GM12878 (cell line): ENCODE data around the gene UBE3D. TPM values are rescaled to one million over a fixed set of nuclear protein-coding genes. Genes with fewer than 3 reads are reported as not detected.

ENCODE experiments used
- ASH2L ChIP-seq: fragments of 300-600, 200-600 bp; sonication (generic); IDR thresholded peaks from 2 replicates; pipeline ENCODE4 v1.6.1; 2017; ENCODE audit warnings: low read depth, mild to moderate bottlenecking, borderline replicate concordance
- IKZF2 ChIP-seq, 2 experiments: fragments of 450-650 bp; IDR thresholded peaks; 2 replicates each; pipeline ENCODE4 v1.6.1; 2017; ENCODE audit warnings: mild to moderate bottlenecking in 2 of 2, moderate library complexity in 2 of 2
- JUND ChIP-seq: IDR thresholded peaks from 2 replicates; pipeline ENCODE4 v1.6.1; 2012; ENCODE audit warnings: low read depth, mild to moderate bottlenecking, low read length, improper control_type of control experiment, moderate library complexity
- KDM1A ChIP-seq: fragments of 200-600 bp; sonication (generic); IDR thresholded peaks from 2 replicates; pipeline ENCODE4 v1.6.1; 2016; ENCODE audit warnings: borderline replicate concordance
- NFYB ChIP-seq: IDR thresholded peaks from 2 replicates; pipeline ENCODE4 v1.6.1; 2011; ENCODE audit warnings: low read depth, mild to moderate bottlenecking, low read length, improper control_type of control experiment, moderate library complexity; ENCODE audit not compliant: insufficient read depth
- NR2C2 ChIP-seq: IDR thresholded peaks from 2 replicates; pipeline ENCODE4 v1.6.1; 2011; ENCODE audit warnings: borderline replicate concordance, low read depth; ENCODE audit not compliant: control insufficient read depth, insufficient read length
- NR2F1 ChIP-seq: fragments of 450-650 bp; conservative IDR thresholded peaks from 2 replicates; pipeline ENCODE4 v1.6.1; 2017; ENCODE audit warnings: mild to moderate bottlenecking
- NRF1 ChIP-seq: conservative IDR thresholded peaks from 2 replicates; pipeline ENCODE4 v1.6.1; 2011; ENCODE audit warnings: mild to moderate bottlenecking, low read depth, low read length, improper control_type of control experiment
- PAX5 ChIP-seq: IDR thresholded peaks from 2 replicates; pipeline ENCODE4 v1.6.1; 2011; ENCODE audit warnings: low read depth, low read length, borderline replicate concordance
- SMAD5 ChIP-seq: IDR thresholded peaks from 2 replicates; pipeline ENCODE4 v1.6.1; 2016; ENCODE audit warnings: antibody characterized with exemption, low read depth
- SREBF2 ChIP-seq: IDR thresholded peaks from 2 replicates; pipeline ENCODE4 v1.6.1; 2012; ENCODE audit warnings: mild to moderate bottlenecking, low read length
- WRNIP1 ChIP-seq: IDR thresholded peaks from 2 replicates; pipeline ENCODE4 v1.6.1; 2011; ENCODE audit warnings: low read depth, low read length, improper control_type of control experiment, borderline replicate concordance
- YY1 ChIP-seq: IDR thresholded peaks from 2 replicates; pipeline ENCODE4 v1.6.1; 2011; ENCODE audit warnings: low read depth, mild to moderate bottlenecking, low read length
- ZBED1 ChIP-seq: IDR thresholded peaks from 2 replicates; pipeline ENCODE4 v1.6.1; 2016; ENCODE audit warnings: borderline replicate concordance
- ZNF217 ChIP-seq: fragments of 450-650 bp; IDR thresholded peaks from 2 replicates; pipeline ENCODE4 v1.6.1; 2017; ENCODE audit warnings: antibody characterized with exemption, mild to moderate bottlenecking
- ZNF274 ChIP-seq: IDR thresholded peaks from one replicate; pipeline ENCODE4 v1.8.0; 2011; ENCODE audit not compliant: insufficient read length, insufficient read depth
- polyA plus RNA-seq, 11 experiments: library from polyadenylated mRNA; depleted of rRNA in 4 of 11; unstranded in 6 of 11; stranded (reverse) in 5 of 11; fragments of >200 nt; fragmentation: Nextera tagmentation in 4 of 11; fragmentation: Illumina TruSeq in 1 of 11; extraction: Ambion mirVana in 4 of 11; extraction: Trizol in 1 of 11; gene quantifications; 1 replicate in 1 of 11; 2 replicates in 10 of 11; pipeline versions ENCODE4 v1.2.1 to v1.2.3, GENCODE V29; 2011 to 2016; ENCODE audit warnings: inconsistent platforms in 2 of 11, missing spikeins in 2 of 11, low read depth in 1 of 11
- total RNA-seq, 4 experiments: library from RNA; depleted of rRNA in 3 of 4; stranded (reverse); fragments of >200 nt in 3 of 4; fragmentation: Illumina TruSeq in 1 of 4; extraction: Trizol in 1 of 4; gene quantifications; 2 replicates each; pipeline versions ENCODE4 v1.2.1 to v1.2.3, GENCODE V29; 2013 to 2021
- TF ChIP-seq, protein P1 (sequence below): fragments of 450-650 bp; IDR thresholded peaks from 2 replicates; pipeline ENCODE4 v1.6.1; 2018; ENCODE audit warnings: borderline replicate concordance, mild to moderate bottlenecking; ENCODE audit not compliant: partially characterized antibody
- TF ChIP-seq, protein P2 (sequence below): IDR thresholded peaks from 2 replicates; pipeline ENCODE4 v1.6.1; 2011; ENCODE audit warnings: borderline replicate concordance, low read depth, mild to moderate bottlenecking, moderate library complexity, mixed read lengths, low read length; ENCODE audit not compliant: insufficient read depth; ENCODE audit errors: extremely low read length
- TF ChIP-seq, protein P3 (sequence below): IDR thresholded peaks from 2 replicates; pipeline ENCODE4 v1.6.1; 2011; ENCODE audit warnings: low read depth, low read length, improper control_type of control experiment, borderline replicate concordance
- TF ChIP-seq, protein P4 (sequence below): fragments of 450-650 bp; IDR thresholded peaks from 2 replicates; pipeline ENCODE4 v1.6.1; 2017; ENCODE audit warnings: mild to moderate bottlenecking, moderate library complexity
- TF ChIP-seq, protein P5 (sequence below): fragments of 450-650 bp; IDR thresholded peaks from 2 replicates; pipeline ENCODE4 v1.6.1; 2016; ENCODE audit warnings: mild to moderate bottlenecking

UBE3D gene
- total and polyA plus RNA-seq, 10 of the 15 experiments (the other 5 are each of a cell fraction or from before 2014, with no cell fraction given): 4.3 to 9.0 (median 7.5) TPM

DNA sequence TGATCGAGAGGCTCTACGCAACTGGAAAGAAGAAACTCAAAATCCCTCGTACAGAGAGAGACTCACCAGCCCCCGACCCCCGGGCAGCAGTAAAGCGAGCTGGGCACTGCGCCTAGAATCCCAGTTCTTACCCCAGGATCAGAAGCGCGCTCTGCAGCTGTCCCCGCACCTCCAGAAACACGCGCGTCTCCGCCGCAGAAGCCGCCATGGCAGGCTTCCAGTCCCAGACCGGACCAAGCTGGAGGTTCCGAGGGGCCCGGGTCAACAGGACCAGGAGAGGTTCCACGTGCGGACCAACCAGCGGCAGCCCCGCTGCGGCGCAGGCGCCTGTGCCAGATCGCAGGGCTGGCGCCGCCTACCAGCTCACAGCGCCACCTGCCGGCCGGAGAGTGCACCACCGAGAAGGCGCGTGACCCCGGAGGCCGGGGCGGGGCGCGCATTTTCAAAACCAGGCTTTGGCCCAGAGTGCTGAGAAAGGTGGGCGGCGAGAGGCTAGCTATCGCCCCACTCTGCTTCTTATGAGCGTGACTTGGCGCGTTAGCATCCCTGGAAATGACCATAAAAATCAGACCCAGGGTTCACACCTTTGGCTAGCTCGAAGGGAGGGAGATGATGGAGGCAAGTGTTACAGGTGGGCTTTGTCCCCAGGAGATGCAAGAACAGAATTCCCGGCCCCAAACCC, at the start of gene UBE3D (continued):
- TF ChIP-seq, protein P1, sequence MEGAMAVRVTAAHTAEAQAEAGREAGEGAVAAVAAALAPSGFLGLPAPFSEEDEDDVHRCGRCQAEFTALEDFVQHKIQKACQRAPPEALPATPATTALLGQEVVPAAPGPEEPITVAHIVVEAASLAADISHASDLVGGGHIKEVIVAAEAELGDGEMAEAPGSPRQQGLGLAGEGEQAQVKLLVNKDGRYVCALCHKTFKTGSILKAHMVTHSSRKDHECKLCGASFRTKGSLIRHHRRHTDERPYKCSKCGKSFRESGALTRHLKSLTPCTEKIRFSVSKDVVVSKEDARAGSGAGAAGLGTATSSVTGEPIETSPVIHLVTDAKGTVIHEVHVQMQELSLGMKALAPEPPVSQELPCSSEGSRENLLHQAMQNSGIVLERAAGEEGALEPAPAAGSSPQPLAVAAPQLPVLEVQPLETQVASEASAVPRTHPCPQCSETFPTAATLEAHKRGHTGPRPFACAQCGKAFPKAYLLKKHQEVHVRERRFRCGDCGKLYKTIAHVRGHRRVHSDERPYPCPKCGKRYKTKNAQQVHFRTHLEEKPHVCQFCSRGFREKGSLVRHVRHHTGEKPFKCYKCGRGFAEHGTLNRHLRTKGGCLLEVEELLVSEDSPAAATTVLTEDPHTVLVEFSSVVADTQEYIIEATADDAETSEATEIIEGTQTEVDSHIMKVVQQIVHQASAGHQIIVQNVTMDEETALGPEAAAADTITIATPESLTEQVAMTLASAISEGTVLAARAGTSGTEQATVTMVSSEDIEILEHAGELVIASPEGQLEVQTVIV: no peak
- TF ChIP-seq NRF1 (peak; percentile 61), JUND (no peak), PAX5 (peak; percentile 26; the same call in 1 of the 2 replicates), NR2C2 (no peak), KDM1A (no peak), SREBF2 (no peak), ZNF274 (no peak), ZBED1 (no peak), SMAD5 (no peak), WRNIP1 (no peak), YY1 (no peak; the same call in none of the 2 replicates), ZNF217 (no peak), IKZF2 (IDR thresholded peaks at IDR 0.05) (no peak), NR2F1 (peak; percentile 91), ASH2L (no peak), NFYB (peak; percentile 41; the same call in 1 of the 2 replicates)
- TF ChIP-seq, protein P2, sequence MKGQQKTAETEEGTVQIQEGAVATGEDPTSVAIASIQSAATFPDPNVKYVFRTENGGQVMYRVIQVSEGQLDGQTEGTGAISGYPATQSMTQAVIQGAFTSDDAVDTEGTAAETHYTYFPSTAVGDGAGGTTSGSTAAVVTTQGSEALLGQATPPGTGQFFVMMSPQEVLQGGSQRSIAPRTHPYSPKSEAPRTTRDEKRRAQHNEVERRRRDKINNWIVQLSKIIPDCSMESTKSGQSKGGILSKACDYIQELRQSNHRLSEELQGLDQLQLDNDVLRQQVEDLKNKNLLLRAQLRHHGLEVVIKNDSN: peak; percentile 81
- TF ChIP-seq, protein P3, sequence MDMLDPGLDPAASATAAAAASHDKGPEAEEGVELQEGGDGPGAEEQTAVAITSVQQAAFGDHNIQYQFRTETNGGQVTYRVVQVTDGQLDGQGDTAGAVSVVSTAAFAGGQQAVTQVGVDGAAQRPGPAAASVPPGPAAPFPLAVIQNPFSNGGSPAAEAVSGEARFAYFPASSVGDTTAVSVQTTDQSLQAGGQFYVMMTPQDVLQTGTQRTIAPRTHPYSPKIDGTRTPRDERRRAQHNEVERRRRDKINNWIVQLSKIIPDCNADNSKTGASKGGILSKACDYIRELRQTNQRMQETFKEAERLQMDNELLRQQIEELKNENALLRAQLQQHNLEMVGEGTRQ: peak; percentile 50
- TF ChIP-seq, protein P4, sequence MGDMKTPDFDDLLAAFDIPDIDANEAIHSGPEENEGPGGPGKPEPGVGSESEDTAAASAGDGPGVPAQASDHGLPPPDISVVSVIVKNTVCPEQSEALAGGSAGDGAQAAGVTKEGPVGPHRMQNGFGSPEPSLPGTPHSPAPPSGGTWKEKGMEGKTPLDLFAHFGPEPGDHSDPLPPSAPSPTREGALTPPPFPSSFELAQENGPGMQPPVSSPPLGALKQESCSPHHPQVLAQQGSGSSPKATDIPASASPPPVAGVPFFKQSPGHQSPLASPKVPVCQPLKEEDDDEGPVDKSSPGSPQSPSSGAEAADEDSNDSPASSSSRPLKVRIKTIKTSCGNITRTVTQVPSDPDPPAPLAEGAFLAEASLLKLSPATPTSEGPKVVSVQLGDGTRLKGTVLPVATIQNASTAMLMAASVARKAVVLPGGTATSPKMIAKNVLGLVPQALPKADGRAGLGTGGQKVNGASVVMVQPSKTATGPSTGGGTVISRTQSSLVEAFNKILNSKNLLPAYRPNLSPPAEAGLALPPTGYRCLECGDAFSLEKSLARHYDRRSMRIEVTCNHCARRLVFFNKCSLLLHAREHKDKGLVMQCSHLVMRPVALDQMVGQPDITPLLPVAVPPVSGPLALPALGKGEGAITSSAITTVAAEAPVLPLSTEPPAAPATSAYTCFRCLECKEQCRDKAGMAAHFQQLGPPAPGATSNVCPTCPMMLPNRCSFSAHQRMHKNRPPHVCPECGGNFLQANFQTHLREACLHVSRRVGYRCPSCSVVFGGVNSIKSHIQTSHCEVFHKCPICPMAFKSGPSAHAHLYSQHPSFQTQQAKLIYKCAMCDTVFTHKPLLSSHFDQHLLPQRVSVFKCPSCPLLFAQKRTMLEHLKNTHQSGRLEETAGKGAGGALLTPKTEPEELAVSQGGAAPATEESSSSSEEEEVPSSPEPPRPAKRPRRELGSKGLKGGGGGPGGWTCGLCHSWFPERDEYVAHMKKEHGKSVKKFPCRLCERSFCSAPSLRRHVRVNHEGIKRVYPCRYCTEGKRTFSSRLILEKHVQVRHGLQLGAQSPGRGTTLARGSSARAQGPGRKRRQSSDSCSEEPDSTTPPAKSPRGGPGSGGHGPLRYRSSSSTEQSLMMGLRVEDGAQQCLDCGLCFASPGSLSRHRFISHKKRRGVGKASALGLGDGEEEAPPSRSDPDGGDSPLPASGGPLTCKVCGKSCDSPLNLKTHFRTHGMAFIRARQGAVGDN: peak; percentile 65; the same call in 1 of the 2 replicates
- TF ChIP-seq, protein P5, sequence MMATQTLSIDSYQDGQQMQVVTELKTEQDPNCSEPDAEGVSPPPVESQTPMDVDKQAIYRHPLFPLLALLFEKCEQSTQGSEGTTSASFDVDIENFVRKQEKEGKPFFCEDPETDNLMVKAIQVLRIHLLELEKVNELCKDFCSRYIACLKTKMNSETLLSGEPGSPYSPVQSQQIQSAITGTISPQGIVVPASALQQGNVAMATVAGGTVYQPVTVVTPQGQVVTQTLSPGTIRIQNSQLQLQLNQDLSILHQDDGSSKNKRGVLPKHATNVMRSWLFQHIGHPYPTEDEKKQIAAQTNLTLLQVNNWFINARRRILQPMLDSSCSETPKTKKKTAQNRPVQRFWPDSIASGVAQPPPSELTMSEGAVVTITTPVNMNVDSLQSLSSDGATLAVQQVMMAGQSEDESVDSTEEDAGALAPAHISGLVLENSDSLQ: no peak
